ENCODE results near the gene NSUN2. TPM values are rescaled to one million over a fixed set of nuclear protein-coding genes. Genes with fewer than 3 reads are reported as not detected.
A peak's percentile ranks its signal among the peaks of the same experiment; 100 is the strongest.

The NSUN2 gene
- polyA plus RNA-seq, 1 experiment, result 31.2 TPM

DNA sequence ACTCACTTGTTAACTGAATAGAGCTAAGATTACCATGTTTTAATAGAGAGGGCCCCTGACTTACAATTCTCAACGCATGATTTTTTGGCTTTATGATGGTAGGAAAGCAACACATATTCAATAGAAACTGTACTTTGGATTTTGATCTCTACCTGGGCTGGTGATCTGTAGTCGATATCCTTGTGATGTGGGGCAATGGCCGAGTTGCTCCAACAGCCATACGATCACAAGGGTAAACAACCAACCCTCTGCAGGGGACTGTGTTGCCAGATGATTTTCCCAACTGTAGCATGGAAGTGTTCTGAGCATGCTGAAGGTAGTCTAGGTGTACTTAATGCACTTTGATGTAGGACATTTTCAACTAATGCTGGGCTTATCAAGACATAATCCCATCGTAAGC is 36.5 kb downstream of the NSUN2 start:
- H3K27me3 ChIP-seq (ENCODE audit: control insufficient read depth, insufficient read depth, low read length), result no peaks in the 10 kb centered on the region
- no peak for DNase-seq (ENCODE audit: low read depth)
- ChIA-PET CTCF (no interaction called here), POLR2A (no interaction called here)
- peaks cover 15% of the 10 kb centered on the region for H3K36me3 ChIP-seq (ENCODE audit: control insufficient read depth, insufficient read depth, low read length)
- TF ChIP-seq, protein P1, sequence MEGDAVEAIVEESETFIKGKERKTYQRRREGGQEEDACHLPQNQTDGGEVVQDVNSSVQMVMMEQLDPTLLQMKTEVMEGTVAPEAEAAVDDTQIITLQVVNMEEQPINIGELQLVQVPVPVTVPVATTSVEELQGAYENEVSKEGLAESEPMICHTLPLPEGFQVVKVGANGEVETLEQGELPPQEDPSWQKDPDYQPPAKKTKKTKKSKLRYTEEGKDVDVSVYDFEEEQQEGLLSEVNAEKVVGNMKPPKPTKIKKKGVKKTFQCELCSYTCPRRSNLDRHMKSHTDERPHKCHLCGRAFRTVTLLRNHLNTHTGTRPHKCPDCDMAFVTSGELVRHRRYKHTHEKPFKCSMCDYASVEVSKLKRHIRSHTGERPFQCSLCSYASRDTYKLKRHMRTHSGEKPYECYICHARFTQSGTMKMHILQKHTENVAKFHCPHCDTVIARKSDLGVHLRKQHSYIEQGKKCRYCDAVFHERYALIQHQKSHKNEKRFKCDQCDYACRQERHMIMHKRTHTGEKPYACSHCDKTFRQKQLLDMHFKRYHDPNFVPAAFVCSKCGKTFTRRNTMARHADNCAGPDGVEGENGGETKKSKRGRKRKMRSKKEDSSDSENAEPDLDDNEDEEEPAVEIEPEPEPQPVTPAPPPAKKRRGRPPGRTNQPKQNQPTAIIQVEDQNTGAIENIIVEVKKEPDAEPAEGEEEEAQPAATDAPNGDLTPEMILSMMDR (IDR thresholded peaks at IDR 0.05; ENCODE audit: insufficient read depth, low read depth, low read length), result no peak
- H3K4me3 ChIP-seq (ENCODE audit: low read depth, low read length), result no peak overlapping the region

DNA sequence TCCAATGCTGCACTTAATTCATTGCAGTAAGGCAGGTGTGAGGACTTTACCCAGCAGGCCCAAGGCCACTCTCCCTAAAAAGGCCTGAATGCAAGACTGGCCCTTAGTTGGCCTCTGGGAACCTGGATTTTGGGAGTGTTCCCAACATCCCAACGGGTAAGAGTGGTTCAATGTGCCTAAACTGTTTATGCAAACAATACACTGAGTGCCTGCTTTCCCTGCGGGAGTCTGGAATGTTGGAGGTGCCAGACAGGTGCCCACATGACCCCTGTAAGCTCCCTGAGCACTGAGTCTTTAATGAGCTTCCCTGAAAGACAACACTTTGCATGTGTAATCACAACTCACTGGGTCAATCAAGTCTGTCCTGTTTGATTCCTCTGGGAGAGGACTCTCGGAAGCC is 37.4 kb downstream of the NSUN2 start:
- peaks cover 11% of the 10 kb centered on the region for H3K36me3 ChIP-seq (ENCODE audit: control insufficient read depth, insufficient read depth, low read length)
- TF ChIP-seq, protein P1 (IDR thresholded peaks at IDR 0.05; ENCODE audit: insufficient read depth, low read depth, low read length), result no peak
- ChIA-PET POLR2A (no interaction called here), CTCF (interaction anchor here (0.6 kb wide), 1 partner anchor 178 kb away, joined by 3 read pairs; no protein-coding TSS in a partner anchor)
- no peak overlapping the region for H3K4me3 ChIP-seq (ENCODE audit: low read depth, low read length)
- no peaks in the 10 kb centered on the region for H3K27me3 ChIP-seq (ENCODE audit: control insufficient read depth, insufficient read depth, low read length)
- no peak for DNase-seq (ENCODE audit: low read depth)

DNA sequence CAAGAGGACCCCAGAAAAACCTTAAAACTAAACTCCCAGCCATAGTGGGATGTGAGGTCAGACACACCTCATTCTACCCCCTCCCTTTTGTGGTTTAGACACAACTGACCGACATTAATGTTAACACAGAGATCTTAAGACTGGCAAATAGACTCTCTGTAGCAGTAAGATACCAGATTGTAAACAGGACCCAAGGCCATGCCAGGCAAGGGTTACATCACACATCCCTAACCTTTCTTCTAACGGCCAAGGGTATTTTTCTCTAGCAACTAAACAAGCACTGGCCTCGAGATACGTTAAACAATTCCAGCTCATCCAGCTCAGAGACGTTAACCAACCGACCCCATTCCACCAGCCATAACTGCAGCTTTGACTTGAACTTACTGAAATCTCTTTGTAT is 38.8 kb downstream of the NSUN2 start:
- CTCF ChIA-PET, result interaction anchor here (3.2 kb wide), 1 partner anchor 11 kb away, joined by 11 read pairs; no protein-coding TSS in a partner anchor
- TF ChIP-seq, protein P1 (IDR thresholded peaks at IDR 0.05; ENCODE audit: insufficient read depth, low read depth, low read length), result no peak
- Histone ChIP-seq H3K36me3 (ENCODE audit: control insufficient read depth, insufficient read depth, low read length) (peaks cover 8% of the 10 kb centered on the region), H3K27me3 (ENCODE audit: control insufficient read depth, insufficient read depth, low read length) (no peaks in the 10 kb centered on the region), H3K4me3 (ENCODE audit: low read depth, low read length) (no peak overlapping the region)
- DNase-seq (ENCODE audit: low read depth), result no peak
- POLR2A ChIA-PET, result interaction anchor here (0.5 kb wide), 1 partner anchor 8 kb away, joined by 5 read pairs; no protein-coding TSS in a partner anchor

DNA sequence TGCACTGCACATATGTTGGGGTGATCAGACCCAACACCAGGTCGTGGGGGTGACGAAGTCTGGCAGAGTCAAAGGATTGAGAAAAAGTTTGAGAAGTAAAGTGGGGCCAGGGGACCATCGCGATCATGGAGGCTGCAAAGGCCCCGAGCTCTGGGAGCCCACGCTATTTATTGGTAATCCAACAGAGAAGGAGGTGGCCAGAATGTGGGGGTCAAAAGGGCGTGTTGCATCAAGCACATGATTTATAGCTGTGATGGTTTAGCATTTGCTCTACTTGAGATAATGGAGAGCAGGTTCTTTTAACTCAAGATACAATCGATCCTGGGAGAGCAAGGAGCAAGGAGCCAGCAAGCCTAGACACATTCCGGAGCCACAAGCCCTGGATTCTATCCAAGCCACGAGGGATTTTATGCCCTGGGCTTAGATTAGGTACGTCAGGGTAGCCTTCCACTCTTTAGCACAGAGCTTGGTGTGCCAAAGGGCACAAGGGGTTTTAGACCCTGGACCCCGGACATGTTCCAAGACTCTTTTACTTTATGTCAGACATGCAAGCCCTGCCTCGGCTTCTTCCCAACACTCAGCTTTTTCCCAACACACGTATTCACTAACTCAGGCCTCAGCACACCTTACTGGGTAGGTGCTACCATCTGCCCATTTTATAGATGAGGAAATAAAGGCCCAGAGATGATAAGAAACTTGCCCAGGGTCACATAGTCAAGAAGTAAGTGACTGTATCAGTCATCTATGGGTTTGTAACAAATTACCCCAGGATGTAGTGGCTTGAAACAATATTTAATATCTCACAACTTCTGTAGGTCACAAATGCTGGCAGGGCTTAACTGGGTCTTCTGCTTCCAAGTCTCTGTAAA is 39.5 kb downstream of the NSUN2 start:
- TF ChIP-seq, protein P1 (IDR thresholded peaks at IDR 0.05; ENCODE audit: insufficient read depth, low read depth, low read length), result no peak
- H3K4me3 ChIP-seq (ENCODE audit: low read depth, low read length), result no peak overlapping the region
- H3K27me3 ChIP-seq (ENCODE audit: control insufficient read depth, insufficient read depth, low read length), result no peaks in the 10 kb centered on the region
- ChIA-PET CTCF (interaction anchor here (3.2 kb wide), 1 partner anchor 10 kb away, joined by 11 read pairs; no protein-coding TSS in a partner anchor), POLR2A (no interaction called here)
- no peak for DNase-seq (ENCODE audit: low read depth)
- H3K36me3 ChIP-seq (ENCODE audit: control insufficient read depth, insufficient read depth, low read length), result peaks cover 7% of the 10 kb centered on the region

DNA sequence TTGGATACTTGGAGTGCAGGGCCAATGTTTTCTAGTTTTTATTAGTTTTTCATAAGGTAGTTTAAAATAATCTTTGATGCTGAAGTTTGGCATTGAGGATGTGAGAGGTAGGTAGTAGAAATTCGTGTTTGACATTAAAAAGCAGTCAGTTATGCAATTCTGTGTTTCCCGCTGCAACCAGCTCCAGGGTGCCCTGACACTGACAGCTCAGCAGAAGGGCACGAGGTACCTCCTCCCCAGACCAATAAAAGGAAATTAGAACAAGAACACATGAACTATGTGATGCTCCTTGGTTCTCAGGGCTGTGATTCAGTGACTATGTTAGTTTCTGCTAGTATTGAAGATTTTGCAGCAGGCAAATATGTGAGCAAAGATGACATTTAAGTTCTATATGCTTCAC is 40.2 kb downstream of the NSUN2 start:
- peaks cover 4% of the 10 kb centered on the region for H3K36me3 ChIP-seq (ENCODE audit: control insufficient read depth, insufficient read depth, low read length)
- TF ChIP-seq, protein P1 (IDR thresholded peaks at IDR 0.05; ENCODE audit: insufficient read depth, low read depth, low read length), result no peak
- H3K4me3 ChIP-seq (ENCODE audit: low read depth, low read length), result no peak overlapping the region
- POLR2A ChIA-PET, result no interaction called here
- CTCF ChIA-PET, result interaction anchor here (3.2 kb wide), 1 partner anchor 10 kb away, joined by 11 read pairs; no protein-coding TSS in a partner anchor
- no peaks in the 10 kb centered on the region for H3K27me3 ChIP-seq (ENCODE audit: control insufficient read depth, insufficient read depth, low read length)
- peak; percentile 12 for DNase-seq (ENCODE audit: low read depth)

Measured in BJ (cell line).